Endothelial cell of umbilical vein (primary cell): ENCODE measurements around the gene DNAH1.

ENCODE experiments used
- CTCF ChIP-seq, 2 donors: IDR thresholded peaks; 1 replicate in 1 of 2; 2 replicates in 1 of 2; pipeline ENCODE4 v1.5.1; 2011; ENCODE audit warnings: low read length in 2 of 2, mild to moderate bottlenecking in 2 of 2, moderate library complexity in 2 of 2, control low read depth in 1 of 2, inconsistent platforms in 1 of 2, low read depth in 1 of 2; ENCODE audit not compliant: insufficient read depth in 1 of 2; ENCODE audit errors: extremely low read depth in 1 of 2
- EZH2 ChIP-seq: IDR thresholded peaks from 2 replicates; pipeline ENCODE4 v1.6.1; 2012; ENCODE audit warnings: borderline replicate concordance, low read depth, mild to moderate bottlenecking, moderate library complexity, low read length, inconsistent platforms; ENCODE audit not compliant: severe bottlenecking
- FOS ChIP-seq: IDR thresholded peaks from 2 replicates; pipeline ENCODE4 v1.6.1; 2011; ENCODE audit warnings: mild to moderate bottlenecking, low read length, moderate library complexity, borderline replicate concordance; ENCODE audit not compliant: insufficient read depth
- GATA2 ChIP-seq: IDR thresholded peaks from 2 replicates; pipeline ENCODE4 v1.7.0; 2011; ENCODE audit warnings: low read depth, mild to moderate bottlenecking, moderate library complexity, mixed read lengths, low read length; ENCODE audit not compliant: insufficient read length, insufficient read depth
- JUN ChIP-seq: IDR thresholded peaks from 2 replicates; pipeline ENCODE4 v1.6.1; 2011; ENCODE audit warnings: borderline replicate concordance, low read depth; ENCODE audit not compliant: insufficient read length, insufficient read depth
- MAX ChIP-seq: IDR thresholded peaks from 2 replicates; pipeline ENCODE4 v1.6.1; 2011; ENCODE audit not compliant: insufficient read depth, insufficient read length
- MYC ChIP-seq: IDR thresholded peaks from one replicate; pipeline ENCODE4 v1.6.1; 2011; ENCODE audit warnings: mild to moderate bottlenecking, low read depth, low read length
- POLR2A ChIP-seq: IDR thresholded peaks from 2 replicates; pipeline ENCODE4 v1.6.1; 2012; ENCODE audit warnings: low read depth, mild to moderate bottlenecking, control low read depth, low read length
- POLR2AphosphoS5 ChIP-seq: IDR thresholded peaks from 2 replicates; pipeline ENCODE4 v1.6.1; 2012; ENCODE audit warnings: low read depth, mild to moderate bottlenecking, control low read depth, low read length, moderate library complexity; ENCODE audit not compliant: insufficient read depth

- TF ChIP-seq POLR2AphosphoS5 (no peak), EZH2 (no peak), CTCF (IDR thresholded peaks at IDR 0.05; ENCODE audit: extremely low read depth in 1 of 2, insufficient read depth in 1 of 2, low read depth in 1 of 2, low read length in 2 of 2) (no peak), MAX (no peak), POLR2A (no peak), MYC (no peak), GATA2 (no peak), JUN (no peak), FOS (no peak)
These were observed 22.4 kb upstream of the DNAH1 start for GRCh38 chr3:52293491-52294319.
